NCI-H146 treated with DMSO at 0.1 percent for 48 hours (cell line): Measurements from ENCODE around the gene PARVB.

ENCODE experiments used
- DNase-seq: peaks from one replicate; lab custom pipeline; 2025; ENCODE audit not compliant: unreplicated experiment; lab: John Stamatoyannopoulos, UW

PARVB gene

GRCh38 chr22:44157916-44158618, 134.0 kb downstream of the PARVB start:
- no peak for DNase-seq

- DNase-seq = no peak
These were observed 134.7 kb downstream of the PARVB start for GRCh38 chr22:44158816-44159215.

GRCh38 chr22:44159221-44159620, 135.1 kb downstream of the PARVB start:
- no peak for DNase-seq

GRCh38 chr22:44159811-44160210, 135.7 kb downstream of the PARVB start:
- no peak for DNase-seq

- no peak for DNase-seq
These were observed 136.3 kb downstream of the PARVB start for GRCh38 chr22:44160421-44160820.

- DNase-seq = no peak
These were observed 137.6 kb downstream of the PARVB start for GRCh38 chr22:44161673-44162072.

GRCh38 chr22:44162960-44163359, 138.9 kb downstream of the PARVB start:
- no peak for DNase-seq

- no peak for DNase-seq
These were observed 139.4 kb downstream of the PARVB start for GRCh38 chr22:44163536-44163935.

GRCh38 chr22:44164031-44164430, 139.9 kb downstream of the PARVB start:
- DNase-seq = no peak

GRCh38 chr22:44165286-44165874, 141.3 kb downstream of the PARVB start:
- DNase-seq = no peak

- no peak for DNase-seq
These were observed 142.6 kb downstream of the PARVB start for GRCh38 chr22:44166498-44167276.

- no peak for DNase-seq
These were observed 143.4 kb downstream of the PARVB start for GRCh38 chr22:44167501-44167900.

- DNase-seq = no peak
These were observed 144.1 kb downstream of the PARVB start for GRCh38 chr22:44168206-44168605.

GRCh38 chr22:44170470-44170869, 146.4 kb downstream of the PARVB start:
- DNase-seq = no peak

GRCh38 chr22:44171561-44171960, 147.5 kb downstream of the PARVB start:
- DNase-seq = no peak

- peak; percentile 74 for DNase-seq
These were observed 148.4 kb downstream of the PARVB start for GRCh38 chr22:44172370-44173108.

- DNase-seq = no peak
These were observed 149.1 kb downstream of the PARVB start for GRCh38 chr22:44173154-44173553.

GRCh38 chr22:44175676-44176075, 151.6 kb downstream of the PARVB start:
- DNase-seq = no peak

GRCh38 chr22:44179196-44179988, 155.3 kb downstream of the PARVB start:
- DNase-seq = no peak

- no peak for DNase-seq
These were observed 156.0 kb downstream of the PARVB start for GRCh38 chr22:44179989-44180705.
